GM19193 (cell line): ENCODE measurements around the gene USP54.

Experiments used
- POLR2A ChIP-seq: IDR thresholded peaks from 4 replicates; pipeline ENCODE4 v1.6.1; 2011; ENCODE audit not compliant: insufficient read depth, insufficient read length; ENCODE audit errors: extremely low read depth

Gene USP54

GRCh38 chr10:73590881-73591799 lies at the start of gene USP54:
Gene USP54 (minus strand): TSS chr10:73591342. CDS start chr10:73575658, 15,684 bp downstream.
- TF ChIP-seq POLR2A = no peak

GRCh38 chr10:73639286-73639685 lies 48.1 kb upstream of the USP54 start:
- no peak for TF ChIP-seq POLR2A

GRCh38 chr10:73635781-73636180 lies 44.6 kb upstream of the USP54 start:
- no peak for TF ChIP-seq POLR2A

GRCh38 chr10:73634421-73634820 lies 43.3 kb upstream of the USP54 start:
- no peak for TF ChIP-seq POLR2A

GRCh38 chr10:73629165-73629564 lies 38.0 kb upstream of the USP54 start:
- TF ChIP-seq POLR2A = no peak

GRCh38 chr10:73628405-73628804 lies 37.3 kb upstream of the USP54 start:
- TF ChIP-seq POLR2A = no peak

GRCh38 chr10:73627300-73627699 lies 36.2 kb upstream of the USP54 start:
- no peak for TF ChIP-seq POLR2A

GRCh38 chr10:73625884-73626752 lies 35.0 kb upstream of the USP54 start:
- TF ChIP-seq POLR2A = peak; percentile 95

GRCh38 chr10:73625004-73625883 lies 34.1 kb upstream of the USP54 start:
- no peak for TF ChIP-seq POLR2A

- no peak for TF ChIP-seq POLR2A
Observed at GRCh38 chr10:73623056-73623455, 31.9 kb upstream of the USP54 start.

GRCh38 chr10:73614720-73615119 lies 23.6 kb upstream of the USP54 start:
- TF ChIP-seq POLR2A = no peak

GRCh38 chr10:73609116-73609515 lies 18.0 kb upstream of the USP54 start:
- TF ChIP-seq POLR2A = no peak

GRCh38 chr10:73601486-73601921 lies 10.4 kb upstream of the USP54 start:
- TF ChIP-seq POLR2A = no peak

GRCh38 chr10:73597346-73597745 lies 6.2 kb upstream of the USP54 start:
- no peak for TF ChIP-seq POLR2A

GRCh38 chr10:73593812-73594211 lies 2.7 kb upstream of the USP54 start:
- no peak for TF ChIP-seq POLR2A

- no peak for TF ChIP-seq POLR2A
Observed at GRCh38 chr10:73593110-73593509, 2.0 kb upstream of the USP54 start.
